HepG2 (cell line): ENCODE measurements around the gene PLEKHA5. TPM values are rescaled to one million over a fixed set of nuclear protein-coding genes. Genes with fewer than 3 reads are reported as not detected.

Source experiments
- ARNT ChIP-seq: fragments of 450-650 bp; IDR thresholded peaks from 2 replicates; pipeline ENCODE4 v1.6.1; 2017
- ZFP36L1 ChIP-seq: sonication (generic); formaldehyde crosslinking; IDR thresholded peaks from 2 replicates; pipeline ENCODE4 v1.8.0; 2022; ENCODE audit warnings: mild to moderate bottlenecking, missing genetic modification reagents, moderate library complexity
- polyA plus RNA-seq, 8 experiments: library from polyadenylated mRNA; depleted of rRNA in 3 of 8; stranded (reverse) in 7 of 8; unstranded in 1 of 8; fragments of >200 nt; fragmentation: Illumina TruSeq in 4 of 8; extraction: Trizol in 4 of 8; gene quantifications; 2 replicates each; pipeline versions ENCODE4 v1.2.1 to v1.2.3, GENCODE V29; 2011 to 2016; ENCODE audit warnings: low read depth in 4 of 8, missing spikeins in 1 of 8, mixed read lengths in 1 of 8; ENCODE audit not compliant: insufficient read depth in 1 of 8
- total RNA-seq, 5 experiments: library from RNA; depleted of rRNA; stranded (reverse); fragments of >200 nt; fragmentation: Illumina TruSeq; extraction: Trizol; gene quantifications; 2 replicates each; pipeline ENCODE4 v1.2.3, GENCODE V29; 2016; ENCODE audit warnings: low read depth in 1 of 5
- TF ChIP-seq, protein P1 (sequence below), 2 experiments: fragments of 450-650 bp in 1 of 2; sonication (generic) in 1 of 2; formaldehyde crosslinking in 1 of 2; IDR thresholded peaks; 2 replicates each; pipeline versions ENCODE4 v1.6.1 to v1.8.0; 2016 to 2022; ENCODE audit warnings: antibody characterized with exemption in 1 of 2, mild to moderate bottlenecking in 1 of 2, missing genetic modification reagents in 1 of 2

The PLEKHA5 gene
- total and polyA plus RNA-seq, 2 of the 13 experiments (the other 11 are each of a cell fraction or from before 2014, with no cell fraction given), result 4.2 to 15.4 TPM

DNA sequence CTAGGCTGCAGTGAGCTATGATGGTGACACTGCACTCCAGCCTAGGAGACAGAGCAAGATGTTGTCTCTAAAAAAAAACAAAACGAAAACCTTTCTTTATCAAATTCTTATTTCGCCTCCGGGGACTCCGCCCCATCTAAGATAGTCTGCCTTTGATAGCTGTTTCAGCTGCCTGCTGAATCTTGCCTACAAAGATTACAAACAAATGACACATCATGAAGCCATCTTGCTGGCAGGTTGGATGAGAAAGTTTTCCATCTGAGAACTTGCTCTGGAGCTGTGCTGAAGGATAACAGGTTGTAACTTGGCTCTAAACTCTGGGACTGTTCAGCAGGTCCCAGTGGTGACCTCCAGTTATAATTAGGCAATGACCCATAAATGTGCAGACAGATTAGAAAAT lies 268.0 kb downstream of the PLEKHA5 start (continued):
- TF ChIP-seq, protein P1, sequence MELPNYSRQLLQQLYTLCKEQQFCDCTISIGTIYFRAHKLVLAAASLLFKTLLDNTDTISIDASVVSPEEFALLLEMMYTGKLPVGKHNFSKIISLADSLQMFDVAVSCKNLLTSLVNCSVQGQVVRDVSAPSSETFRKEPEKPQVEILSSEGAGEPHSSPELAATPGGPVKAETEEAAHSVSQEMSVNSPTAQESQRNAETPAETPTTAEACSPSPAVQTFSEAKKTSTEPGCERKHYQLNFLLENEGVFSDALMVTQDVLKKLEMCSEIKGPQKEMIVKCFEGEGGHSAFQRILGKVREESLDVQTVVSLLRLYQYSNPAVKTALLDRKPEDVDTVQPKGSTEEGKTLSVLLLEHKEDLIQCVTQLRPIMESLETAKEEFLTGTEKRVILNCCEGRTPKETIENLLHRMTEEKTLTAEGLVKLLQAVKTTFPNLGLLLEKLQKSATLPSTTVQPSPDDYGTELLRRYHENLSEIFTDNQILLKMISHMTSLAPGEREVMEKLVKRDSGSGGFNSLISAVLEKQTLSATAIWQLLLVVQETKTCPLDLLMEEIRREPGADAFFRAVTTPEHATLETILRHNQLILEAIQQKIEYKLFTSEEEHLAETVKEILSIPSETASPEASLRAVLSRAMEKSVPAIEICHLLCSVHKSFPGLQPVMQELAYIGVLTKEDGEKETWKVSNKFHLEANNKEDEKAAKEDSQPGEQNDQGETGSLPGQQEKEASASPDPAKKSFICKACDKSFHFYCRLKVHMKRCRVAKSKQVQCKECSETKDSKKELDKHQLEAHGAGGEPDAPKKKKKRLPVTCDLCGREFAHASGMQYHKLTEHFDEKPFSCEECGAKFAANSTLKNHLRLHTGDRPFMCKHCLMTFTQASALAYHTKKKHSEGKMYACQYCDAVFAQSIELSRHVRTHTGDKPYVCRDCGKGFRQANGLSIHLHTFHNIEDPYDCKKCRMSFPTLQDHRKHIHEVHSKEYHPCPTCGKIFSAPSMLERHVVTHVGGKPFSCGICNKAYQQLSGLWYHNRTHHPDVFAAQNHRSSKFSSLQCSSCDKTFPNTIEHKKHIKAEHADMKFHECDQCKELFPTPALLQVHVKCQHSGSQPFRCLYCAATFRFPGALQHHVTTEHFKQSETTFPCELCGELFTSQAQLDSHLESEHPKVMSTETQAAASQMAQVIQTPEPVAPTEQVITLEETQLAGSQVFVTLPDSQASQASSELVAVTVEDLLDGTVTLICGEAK (IDR thresholded peaks at IDR 0.05), result no peak
- TF ChIP-seq, protein P1 (CRISPR knock-in tag; IDR thresholded peaks at IDR 0.05), result no peak
- TF ChIP-seq ARNT (no peak), ZFP36L1 (CRISPR knock-in tag) (no peak)
